K562 (cell line): Measurements from ENCODE around the gene ARID3A. TPM values are rescaled to one million over a fixed set of nuclear protein-coding genes. Genes with fewer than 3 reads are reported as not detected.

Source experiments
- ATAC-seq: fragments of 200-7000 bp; cut with Tn5 transposase; 3 replicates; pipeline ENCODE4 v1.9.1; 2020; ENCODE audit warnings: moderate library complexity
- BruUV-seq: library from RNA; stranded (reverse); fragments of 400-500 nt; replicated peaks from 2 replicates; lab custom pipeline; 2021; lab: Mats Ljungman, UMichigan
- CTCF ChIA-PET: fragments of 300-600 bp; formaldehyde crosslinking; extraction: SDS; loops from one replicate; lab custom pipeline; 2021; ENCODE audit warnings: low intra/inter-chr PET ratio; lab: Yijun Ruan, JAX
- POLR2A ChIA-PET: fragments of 300-600, 350-650 bp; sonication (Branson Sonifier 250); formaldehyde crosslinking; extraction: SDS; loops from one replicate; lab custom pipeline; 2021; ENCODE audit warnings: antibody characterized with exemption, inconsistent platforms; lab: Yijun Ruan, JAX
- DNase-seq, 4 experiments: peaks; one replicate each; pipeline versions ENCODE4 v3.0.0 to v3.0.0-alpha.2; 2011 to 2018; ENCODE audit warnings: low spot score in 3 of 4, mixed read lengths in 3 of 4; ENCODE audit errors: extremely low read depth in 1 of 4
- FAIRE-seq: peaks from 2 replicates; lab custom pipeline; 2011; peaks lifted over from hg19 to GRCh38; lab: Jason Lieb, UNC
- H2AFZ ChIP-seq: 2 replicates; pipeline ENCODE4 v1.6.0; 2011; ENCODE audit warnings: low read depth, low read length, control low read depth, inconsistent platforms
- H3K27ac ChIP-seq: fragments of 200-600 bp; 3 replicates; pipeline ENCODE4 v1.8.0; 2011; ENCODE audit warnings: low read depth, mild to moderate bottlenecking, control low read depth, inconsistent platforms, low read length, moderate library complexity, mixed read lengths; ENCODE audit errors: extremely low read depth
- H3K27me3 ChIP-seq, 2 experiments: fragments of 300-600 bp in 1 of 2; 2 replicates in 1 of 2; 3 replicates in 1 of 2; pipeline versions ENCODE4 v1.6.0 to v1.8.0; 2011; ENCODE audit warnings: inconsistent platforms in 2 of 2, low read length in 2 of 2, mild to moderate bottlenecking in 1 of 2, mixed read lengths in 1 of 2, moderate library complexity in 1 of 2; ENCODE audit not compliant: control insufficient read depth in 2 of 2, insufficient read depth in 2 of 2
- H3K36me3 ChIP-seq: fragments of 300-600 bp; 3 replicates; pipeline ENCODE4 v1.8.0; 2011; ENCODE audit warnings: mild to moderate bottlenecking, low read length, inconsistent platforms; ENCODE audit not compliant: control insufficient read depth, insufficient read depth
- H3K4me1 ChIP-seq, 2 experiments: fragments of 200-600 bp in 1 of 2; replicated peaks in 1 of 2; 2 replicates in 1 of 2; 3 replicates in 1 of 2; pipeline versions ENCODE4 v1.5.1 to v1.8.0; 2011; ENCODE audit warnings: inconsistent platforms in 2 of 2, low read length in 2 of 2, mild to moderate bottlenecking in 1 of 2, mixed read lengths in 1 of 2, moderate library complexity in 1 of 2; ENCODE audit not compliant: control insufficient read depth in 2 of 2, insufficient read depth in 2 of 2
- H3K4me2 ChIP-seq: 2 replicates; pipeline ENCODE4 v1.6.1; 2011; ENCODE audit warnings: low read length, control low read depth, inconsistent platforms, mixed read lengths; ENCODE audit not compliant: insufficient read depth
- H3K4me3 ChIP-seq: fragments of 200-600 bp; sonication (generic), shearing (Covaris generic); 2 replicates; pipeline ENCODE4 v1.5.1; 2016; ENCODE audit warnings: control low read depth, inconsistent platforms
- H3K79me2 ChIP-seq: fragments of 200-600 bp; 3 replicates; pipeline ENCODE4 v1.8.0; 2011; ENCODE audit warnings: low read length, inconsistent platforms; ENCODE audit not compliant: control insufficient read depth, insufficient read depth
- H3K9ac ChIP-seq, 2 experiments: 2 replicates each; pipeline versions ENCODE4 v1.6.0 to v1.6.1; 2011; ENCODE audit warnings: low read depth in 2 of 2, low read length in 2 of 2, control low read depth in 1 of 2, inconsistent platforms in 1 of 2, mild to moderate bottlenecking in 1 of 2, mixed read lengths in 1 of 2; ENCODE audit not compliant: insufficient read depth in 1 of 2
- H3K9me1 ChIP-seq: one replicate; pipeline ENCODE4 v1.6.0; 2011; ENCODE audit warnings: inconsistent platforms, mild to moderate bottlenecking, low read length, moderate library complexity; ENCODE audit not compliant: control insufficient read depth, insufficient read depth
- H3K9me3 ChIP-seq: replicated peaks from 2 replicates; pipeline ENCODE4 v1.5.1; 2011; ENCODE audit warnings: low read depth, low read length, inconsistent platforms; ENCODE audit not compliant: control insufficient read depth, insufficient read depth
- H4K20me1 ChIP-seq: replicated peaks from 2 replicates; pipeline ENCODE4 v1.6.1; 2011; ENCODE audit warnings: low read length, inconsistent platforms, mixed read lengths; ENCODE audit not compliant: control insufficient read depth, insufficient read depth
- BRF2 ChIP-seq: IDR thresholded peaks from 3 replicates; pipeline ENCODE4 v1.6.1; 2011; ENCODE audit warnings: borderline replicate concordance, mild to moderate bottlenecking; ENCODE audit not compliant: insufficient read length, insufficient read depth
- CBX8 ChIP-seq: fragments of 200-600 bp; sonication (generic); IDR thresholded peaks from 2 replicates; pipeline ENCODE4 v1.6.1; 2012; ENCODE audit warnings: borderline replicate concordance, mixed run types, low read depth, mild to moderate bottlenecking, moderate library complexity, mixed read lengths, low read length, control low read depth, inconsistent platforms; ENCODE audit not compliant: poor library complexity, severe bottlenecking; ENCODE audit errors: extremely low read depth
- NELFE ChIP-seq: IDR thresholded peaks from 2 replicates; pipeline ENCODE4 v1.6.1; 2011; ENCODE audit warnings: mild to moderate bottlenecking; ENCODE audit not compliant: insufficient read depth, insufficient read length
- NRF1 ChIP-seq, 2 experiments: fragments of 450-650 bp; IDR thresholded peaks in 1 of 2; conservative IDR thresholded peaks in 1 of 2; 2 replicates each; pipeline ENCODE4 v1.6.1; 2014; ENCODE audit warnings: mild to moderate bottlenecking in 2 of 2
- PATZ1 ChIP-seq: fragments of 250-450 bp; sonication (Bioruptor Pico); IDR thresholded peaks from 2 replicates; pipeline ENCODE4 v1.5.0; 2020; ENCODE audit warnings: mild to moderate bottlenecking, borderline replicate concordance
- PRMT5 ChIP-seq: sonication (generic); formaldehyde crosslinking; IDR thresholded peaks from 2 replicates; pipeline ENCODE4 v1.5.0; 2020; ENCODE audit warnings: missing genetic modification reagents
- STAT5B ChIP-seq: fragments of 250-450 bp; sonication (Bioruptor Pico); IDR thresholded peaks from 2 replicates; pipeline ENCODE4 v1.8.0; 2021; ENCODE audit warnings: mild to moderate bottlenecking, inconsistent platforms
- TEAD1 ChIP-seq, 2 experiments: fragments of 450-650 bp in 1 of 2; sonication (generic) in 1 of 2; formaldehyde crosslinking; IDR thresholded peaks; 2 replicates each; pipeline versions ENCODE4 v1.4.0 to v1.8.0; 2020 to 2022; ENCODE audit warnings: mild to moderate bottlenecking in 2 of 2, missing genetic modification reagents in 1 of 2
- WGBS: fragments of 100-300 bp; shearing (Covaris generic); methylation state at CpG from one replicate; pipeline ENCODE4 v1.1.6; 2016; ENCODE audit warnings: low coverage, mixed read lengths; ENCODE audit not compliant: insufficient coverage; ENCODE audit errors: missing lambda C conversion rate; 5-methylcytosine and 5-hydroxymethylcytosine counted together
- in situ Hi-C: fragments of 300-500 bp; cut with MboI; formaldehyde crosslinking; loops from 4 replicates; pipeline ENCODE4 v1.15.0; 2018; ENCODE audit warnings: inconsistent platforms, mixed read lengths
- intact Hi-C: fragments of 100-400 bp; cut with micrococcal nuclease; formaldehyde crosslinking; loops from 2 replicates; pipeline ENCODE4 v1.14.2; 2022
- polyA plus RNA-seq, 8 experiments: library from polyadenylated mRNA; depleted of rRNA in 4 of 8; stranded (reverse) in 5 of 8; unstranded in 3 of 8; fragments of >200 nt; fragmentation: Nextera tagmentation in 2 of 8; fragmentation: Illumina TruSeq in 1 of 8; extraction: Ambion mirVana in 2 of 8; extraction: Trizol in 1 of 8; gene quantifications; 2 replicates each; pipeline versions ENCODE4 v1.2.1 to v1.2.3, GENCODE V29; 2011 to 2014; ENCODE audit warnings: inconsistent platforms in 1 of 8, missing spikeins in 1 of 8
- total RNA-seq, 7 experiments: library from RNA; depleted of rRNA in 6 of 7; stranded (reverse); fragments of >200 nt in 6 of 7; fragmentation: Illumina TruSeq in 2 of 7; extraction: Trizol in 2 of 7; gene quantifications; 2 replicates each; pipeline versions ENCODE4 v1.2.1 to v1.2.3, GENCODE V29; 2011 to 2021; ENCODE audit warnings: low replicate concordance in 1 of 7

Gene ARID3A
- total and polyA plus RNA-seq, 9 of the 15 experiments (the other 6 are each of a cell fraction or from before 2014, with no cell fraction given), result 1.4 to 118 (median 31.2) TPM

- TF ChIP-seq PATZ1 (CRISPR knock-in tag), result no peak
- TF ChIP-seq, all 486 proteins: peak for 0
Observed at GRCh38 chr19:998064-998463, 72.2 kb downstream of the ARID3A start (continued).

- FAIRE-seq (no peak), DNase-seq (no peak), ATAC-seq (no peak)
- Histone ChIP-seq H4K20me1 (no peaks in the 10 kb centered on the region; the same call in 1 of the 2 replicates), H3K79me2 (no peaks in the 10 kb centered on the region), H3K9me3 (no peaks in the 10 kb centered on the region), H3K36me3 (peaks cover 12% of the 10 kb centered on the region; the same call in 1 of the 3 replicates), H3K27ac (no peak overlapping the region), H2AFZ (no peak overlapping the region), H3K4me2 (no peak overlapping the region), H3K4me3 (no peak overlapping the region), H3K9ac (no peak overlapping the region), H3K9me1 (peaks cover 3% of the 10 kb centered on the region), H3K4me1 (peaks cover 9 to 70% of the 10 kb centered on the region in 2 experiments), H3K27me3 (no peaks in the 10 kb centered on the region)
- BruUV-seq, result no TSS peak
- ChIA-PET POLR2A (no interaction called here), CTCF (no interaction called here)
- TF ChIP-seq CBX8 (no peak), NRF1 (conservative IDR thresholded peaks at IDR 0.05 in 1 of 2, IDR thresholded peaks at IDR 0.05 in 1 of 2) (no peak), TEAD1 (CRISPR knock-in tag; IDR thresholded peaks at IDR 0.05) (no peak), BRF2 (no peak), STAT5B (no peak), PRMT5 (CRISPR knock-in tag) (no peak), NELFE (no peak)
- intact Hi-C loops, result no loop called here
- WGBS, result 31% methylated on average over 3 of the region's 3 CpGs
- in situ Hi-C loops, result no loop called here
Observed at GRCh38 chr19:999379-999719, 73.5 kb downstream of the ARID3A start.
